OCI-LY3 (cell line): ENCODE measurements around the gene CCDC167.

ENCODE experiments used
- H2AFZ ChIP-seq: fragments of 200-600, 300-600 bp; shearing (Covaris generic); 2 replicates; pipeline ENCODE4 v1.6.0; 2014; ENCODE audit warnings: antibody characterized with exemption, low read depth, low read length
- H3K27ac ChIP-seq: fragments of 200-600, 300-600 bp; sonication (generic); 2 replicates; pipeline ENCODE4 v1.5.1; 2014; ENCODE audit warnings: mild to moderate bottlenecking, low read length, moderate library complexity, mixed read lengths
- H3K27me3 ChIP-seq: fragments of 200-600, 300-600 bp; sonication (generic); 2 replicates; pipeline ENCODE4 v1.6.1; 2014; ENCODE audit warnings: low read depth, low read length, mixed read lengths
- H3K36me3 ChIP-seq: fragments of 200-600, 300-600 bp; sonication (generic); replicated peaks from 2 replicates; pipeline ENCODE3; 2014; ENCODE audit warnings: low read depth, low read length, mixed read lengths
- H3K4me1 ChIP-seq: fragments of 300-600, 200-600 bp; sonication (generic); 2 replicates; pipeline ENCODE4 v1.6.1; 2014; ENCODE audit warnings: low read length, mixed read lengths
- H3K4me2 ChIP-seq: fragments of 200-600, 300-600 bp; sonication (generic); 2 replicates; pipeline ENCODE4 v1.6.1; 2014; ENCODE audit warnings: low read length, mixed read lengths
- H3K4me3 ChIP-seq: fragments of 300-600, 200-600 bp; sonication (generic); 2 replicates; pipeline ENCODE4 v1.5.1; 2014; ENCODE audit warnings: antibody characterized with exemption, mild to moderate bottlenecking, low read length, moderate library complexity
- H3K79me2 ChIP-seq: fragments of 300-600, 200-600 bp; shearing (Covaris generic); 2 replicates; pipeline ENCODE4 v1.6.1; 2014; ENCODE audit warnings: mild to moderate bottlenecking, low read length, mixed read lengths
- H3K9ac ChIP-seq: fragments of 300-600, 200-600 bp; shearing (Covaris generic); 2 replicates; pipeline ENCODE4 v1.6.0; 2014; ENCODE audit warnings: mild to moderate bottlenecking, low read length, moderate library complexity
- H3K9me3 ChIP-seq: fragments of 200-600, 300-600 bp; shearing (Covaris generic); 2 replicates; pipeline ENCODE4 v1.6.1; 2014; ENCODE audit warnings: low read length, mixed read lengths; ENCODE audit not compliant: insufficient read depth
- H4K20me1 ChIP-seq: fragments of 200-600, 300-600 bp; sonication (generic); 2 replicates; pipeline ENCODE4 v1.6.1; 2016; ENCODE audit warnings: low read length, mixed read lengths; ENCODE audit not compliant: insufficient read depth
- EZH2phosphoT487 ChIP-seq: fragments of 200-600 bp; shearing (Covaris generic); IDR thresholded peaks from 2 replicates; pipeline ENCODE4 v1.6.1; 2018; ENCODE audit warnings: antibody characterized with exemption, mixed run types, low read depth
- TF ChIP-seq, protein P1 (sequence below): fragments of 200-600, 300-600 bp; sonication (generic); IDR thresholded peaks from 2 replicates; pipeline ENCODE4 v1.5.1; 2014; ENCODE audit warnings: antibody characterized with exemption, low read length, low read depth

The CCDC167 gene

DNA sequence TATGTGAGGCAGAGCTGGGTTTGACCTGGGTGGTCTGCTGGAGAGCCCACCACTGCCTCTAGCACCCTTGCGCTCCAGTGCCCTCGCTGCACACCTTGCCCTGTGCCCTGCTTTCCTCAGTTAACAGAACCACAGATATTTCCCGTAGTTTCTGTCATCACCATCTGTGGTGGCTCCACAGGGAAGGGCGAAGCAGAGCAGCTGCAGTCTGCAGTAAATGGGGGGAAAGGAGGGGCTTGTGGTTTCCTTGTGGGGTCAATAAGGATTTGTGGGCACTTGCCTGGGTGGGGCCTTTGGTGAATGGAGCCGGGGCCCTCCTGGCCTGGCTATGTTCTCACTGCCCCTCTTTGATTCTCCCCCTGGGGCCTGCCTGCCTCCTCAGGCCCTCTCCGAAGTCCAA lies 21.2 kb upstream of the CCDC167 start:
- H3K79me2 ChIP-seq = no peaks in the 10 kb centered on the region
- no peak overlapping the region for H3K4me2 ChIP-seq
- no peak overlapping the region for H3K27ac ChIP-seq
- H3K27me3 ChIP-seq = no peaks in the 10 kb centered on the region
- no peak overlapping the region for H3K9ac ChIP-seq
- TF ChIP-seq EZH2phosphoT487 = no peak
- TF ChIP-seq, protein P1, sequence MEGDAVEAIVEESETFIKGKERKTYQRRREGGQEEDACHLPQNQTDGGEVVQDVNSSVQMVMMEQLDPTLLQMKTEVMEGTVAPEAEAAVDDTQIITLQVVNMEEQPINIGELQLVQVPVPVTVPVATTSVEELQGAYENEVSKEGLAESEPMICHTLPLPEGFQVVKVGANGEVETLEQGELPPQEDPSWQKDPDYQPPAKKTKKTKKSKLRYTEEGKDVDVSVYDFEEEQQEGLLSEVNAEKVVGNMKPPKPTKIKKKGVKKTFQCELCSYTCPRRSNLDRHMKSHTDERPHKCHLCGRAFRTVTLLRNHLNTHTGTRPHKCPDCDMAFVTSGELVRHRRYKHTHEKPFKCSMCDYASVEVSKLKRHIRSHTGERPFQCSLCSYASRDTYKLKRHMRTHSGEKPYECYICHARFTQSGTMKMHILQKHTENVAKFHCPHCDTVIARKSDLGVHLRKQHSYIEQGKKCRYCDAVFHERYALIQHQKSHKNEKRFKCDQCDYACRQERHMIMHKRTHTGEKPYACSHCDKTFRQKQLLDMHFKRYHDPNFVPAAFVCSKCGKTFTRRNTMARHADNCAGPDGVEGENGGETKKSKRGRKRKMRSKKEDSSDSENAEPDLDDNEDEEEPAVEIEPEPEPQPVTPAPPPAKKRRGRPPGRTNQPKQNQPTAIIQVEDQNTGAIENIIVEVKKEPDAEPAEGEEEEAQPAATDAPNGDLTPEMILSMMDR = no peak
- H3K4me1 ChIP-seq = peaks cover 18% of the 10 kb centered on the region
- no peaks in the 10 kb centered on the region for H4K20me1 ChIP-seq
- H3K9me3 ChIP-seq = no peaks in the 10 kb centered on the region
- no peak overlapping the region for H2AFZ ChIP-seq
- no peaks in the 10 kb centered on the region for H3K36me3 ChIP-seq
- H3K4me3 ChIP-seq = no peak overlapping the region

DNA sequence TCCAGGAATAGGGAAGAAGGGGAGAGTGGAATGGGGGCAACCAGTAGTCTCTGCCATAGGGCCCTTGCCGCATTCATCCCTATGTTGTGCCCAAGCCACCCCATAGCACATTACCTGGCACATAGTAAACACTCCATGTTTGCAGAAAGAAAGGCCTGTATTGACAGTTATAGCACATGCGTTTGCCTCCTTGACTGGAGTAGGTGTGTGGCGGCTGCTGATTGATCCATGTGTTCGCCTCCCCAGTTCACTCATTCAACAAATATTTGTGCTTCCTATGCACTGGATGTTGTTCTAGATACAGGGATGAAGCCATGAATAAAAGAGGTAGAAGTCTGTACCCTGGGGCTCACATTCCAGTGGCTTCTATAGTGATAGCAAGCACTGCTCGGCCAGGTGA lies 19.8 kb upstream of the CCDC167 start:
- Histone ChIP-seq H3K27me3 (no peaks in the 10 kb centered on the region), H3K36me3 (no peaks in the 10 kb centered on the region)

DNA sequence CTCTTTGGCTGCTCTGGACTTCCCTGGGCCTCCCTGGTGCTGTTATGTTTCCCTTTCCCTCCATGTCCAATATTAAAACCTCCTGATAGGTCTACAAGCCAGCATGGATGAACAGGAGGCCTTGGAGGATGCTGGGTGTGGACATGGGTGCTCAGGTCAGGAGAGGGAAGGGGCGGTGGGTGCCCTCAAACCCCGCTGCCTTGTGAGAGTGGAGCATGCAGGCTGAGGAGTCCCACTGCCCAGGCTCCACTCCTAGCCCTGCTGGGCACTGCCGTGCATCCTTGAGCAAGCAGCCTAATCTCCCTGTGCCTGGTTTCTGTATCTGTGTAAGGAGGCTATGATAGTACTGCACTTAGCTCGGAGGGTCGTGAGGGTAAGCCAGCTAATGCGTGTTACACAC lies 18.4 kb upstream of the CCDC167 start:
- Histone ChIP-seq H3K4me3 (no peak overlapping the region), H3K36me3 (no peaks in the 10 kb centered on the region), H3K9me3 (no peaks in the 10 kb centered on the region), H3K4me2 (no peak overlapping the region), H3K27me3 (peaks cover 8% of the 10 kb centered on the region), H3K27ac (no peak overlapping the region), H4K20me1 (no peaks in the 10 kb centered on the region), H3K9ac (no peak overlapping the region), H2AFZ (no peak overlapping the region), H3K79me2 (no peaks in the 10 kb centered on the region), H3K4me1 (peaks cover 21% of the 10 kb centered on the region)
- TF ChIP-seq, protein P1 = no peak
- TF ChIP-seq EZH2phosphoT487 = no peak

More for the DNA sequence above, 19.8 kb upstream of the CCDC167 start:
- Histone ChIP-seq H3K4me3 (no peak overlapping the region), H4K20me1 (no peaks in the 10 kb centered on the region), H3K4me2 (no peak overlapping the region), H3K4me1 (peaks cover 21% of the 10 kb centered on the region), H3K79me2 (no peaks in the 10 kb centered on the region), H3K27ac (no peak overlapping the region), H3K9me3 (no peaks in the 10 kb centered on the region), H3K9ac (no peak overlapping the region), H2AFZ (no peak overlapping the region)
- TF ChIP-seq EZH2phosphoT487 = no peak
- TF ChIP-seq, protein P1 = no peak

DNA sequence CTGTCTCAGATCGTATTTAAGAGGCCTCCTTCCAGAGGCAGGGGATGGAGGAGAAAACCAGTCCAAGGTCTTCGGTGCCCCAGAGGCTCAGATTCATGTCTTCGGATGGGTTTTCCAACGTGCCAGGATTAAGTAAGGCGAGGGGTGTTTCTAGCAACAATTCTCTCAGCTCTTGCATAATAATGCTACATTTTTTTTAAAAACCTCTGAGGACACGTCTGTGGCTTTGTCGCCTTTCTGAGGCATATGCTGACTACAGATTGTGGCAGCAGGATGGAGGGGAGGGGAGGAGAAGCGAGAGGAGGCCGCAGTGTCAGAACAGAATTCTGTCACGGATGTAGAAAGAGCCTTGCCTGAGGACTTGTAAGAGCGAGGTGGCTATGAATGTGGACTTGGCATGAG lies 17.7 kb upstream of the CCDC167 start:
- H3K4me1 ChIP-seq = peaks cover 21% of the 10 kb centered on the region
- no peak overlapping the region for H2AFZ ChIP-seq
- H3K9ac ChIP-seq = no peak overlapping the region

More for the DNA sequence above, 17.7 kb upstream of the CCDC167 start:
- H3K27me3 ChIP-seq = peaks cover 15% of the 10 kb centered on the region
- no peaks in the 10 kb centered on the region for H3K79me2 ChIP-seq
- no peaks in the 10 kb centered on the region for H4K20me1 ChIP-seq
- H3K27ac ChIP-seq = no peak overlapping the region
- H3K4me3 ChIP-seq = no peak overlapping the region
- no peak overlapping the region for H3K4me2 ChIP-seq
- no peaks in the 10 kb centered on the region for H3K9me3 ChIP-seq
- TF ChIP-seq, protein P1 = no peak
- no peak for TF ChIP-seq EZH2phosphoT487
- H3K36me3 ChIP-seq = no peaks in the 10 kb centered on the region
